ENCODE measurements around the gene AMIGO3. TPM values are rescaled to one million over a fixed set of nuclear protein-coding genes. Genes with fewer than 3 reads are reported as not detected.

The AMIGO3 gene
- polyA plus RNA-seq, 1 of the 3 experiments (the other 2 are of a cell fraction) = 1.1 TPM

GRCh38 chr3:49725906-49726681, 6.6 kb upstream of the AMIGO3 start:
- peaks cover 9% of the 10 kb centered on the region for H3F3A ChIP-seq (replicated peaks; ENCODE audit: insufficient read depth)
- H3K9me3 ChIP-seq = no peaks in the 10 kb centered on the region
- H3K27me3 ChIP-seq (ENCODE audit: insufficient read depth) = no peaks in the 10 kb centered on the region
- peaks cover 11 to 46% of the 10 kb centered on the region in 2 experiments for H3K36me3 ChIP-seq (replicated peaks in 1 of 2; ENCODE audit: control insufficient read depth in 1 of 2, insufficient read depth in 2 of 2, low read length in 1 of 2)
- H4K20me1 ChIP-seq (ENCODE audit: insufficient read depth) = no peaks in the 10 kb centered on the region
- H3K4me3 ChIP-seq (ENCODE audit: low read depth in 2 of 2, low read length in 1 of 2) = no peak overlapping the region
- H3K27ac ChIP-seq (ENCODE audit: low read depth in 2 of 2, low read length in 1 of 2) = no peak overlapping the region
- peaks cover 8 to 20% of the 10 kb centered on the region in 2 experiments; a peak in 2 of 4 replicates for H3K4me1 ChIP-seq (ENCODE audit: control insufficient read depth in 1 of 2, insufficient read depth in 2 of 2, low read depth in 1 of 2, low read length in 1 of 2)
- H3K9me2 ChIP-seq = no peaks in the 10 kb centered on the region
- TF ChIP-seq FOSL2 (IDR thresholded peaks at IDR 0.05; ENCODE audit: borderline replicate concordance, low read depth) (no peak), ELF1 (IDR thresholded peaks at IDR 0.05) (no peak), YY1 (IDR thresholded peaks at IDR 0.05; ENCODE audit: low read depth) (no peak), IRF3 (IDR thresholded peaks at IDR 0.05; ENCODE audit: low read depth, low read length) (no peak), SIN3A (IDR thresholded peaks at IDR 0.05; ENCODE audit: borderline replicate concordance, low read depth, low read length) (no peak)
- no peak for DNase-seq
- CTCF ChIA-PET = interaction anchor here (0.7 to 2.7 kb wide), 5 partner anchors 15 to 186 kb away, joined by 3 to 12 read pairs (median 3); no protein-coding TSS in a partner anchor
- H3K79me2 ChIP-seq (ENCODE audit: insufficient read depth) = peaks cover 15% of the 10 kb centered on the region
- no peak overlapping the region for H2AFZ ChIP-seq (ENCODE audit: low read depth)
- WGBS (ENCODE audit: low lambda C conversion rate) = 94% methylated on average over 11 of the region's 11 CpGs
- no peak overlapping the region for H3K4me2 ChIP-seq
- POLR2A ChIA-PET = no interaction called here
- H3K9ac ChIP-seq = no peak overlapping the region

GRCh38 chr3:49724586-49724985, 5.1 kb upstream of the AMIGO3 start:
- ChIA-PET CTCF (interaction anchor here (0.9 to 2.7 kb wide), 4 partner anchors 23 to 78 kb away, joined by 4 to 12 read pairs (median 6); partner anchors contain the start of gene INKA1), POLR2A (interaction anchor here (2.2 kb wide), 1 partner anchor 115 kb away, joined by 8 read pairs; no protein-coding TSS in a partner anchor)
- Histone ChIP-seq H3K79me2 (ENCODE audit: insufficient read depth) (peaks cover 15% of the 10 kb centered on the region), H4K20me1 (ENCODE audit: insufficient read depth) (no peaks in the 10 kb centered on the region), H3K4me3 (ENCODE audit: low read depth in 2 of 2, low read length in 1 of 2) (peak overlapping the region; percentile 67 to 99), H3K4me2 (peak overlapping the region; percentile 100), H3F3A (replicated peaks; ENCODE audit: insufficient read depth) (peaks cover 14% of the 10 kb centered on the region), H3K27ac (ENCODE audit: low read depth in 2 of 2, low read length in 1 of 2) (peak overlapping the region; percentile 81 to 87), H3K27me3 (ENCODE audit: insufficient read depth) (no peaks in the 10 kb centered on the region), H3K9ac (peak overlapping the region; percentile 98), H3K36me3 (replicated peaks in 1 of 2; ENCODE audit: control insufficient read depth in 1 of 2, insufficient read depth in 2 of 2, low read length in 1 of 2) (peaks cover 6 to 53% of the 10 kb centered on the region in 2 experiments), H3K9me3 (no peaks in the 10 kb centered on the region), H2AFZ (ENCODE audit: low read depth) (peak overlapping the region; percentile 81; the same call in 1 of the 2 replicates), H3K9me2 (no peaks in the 10 kb centered on the region), H3K4me1 (ENCODE audit: control insufficient read depth in 1 of 2, insufficient read depth in 2 of 2, low read depth in 1 of 2, low read length in 1 of 2) (peaks cover 8 to 20% of the 10 kb centered on the region in 2 experiments; a peak in 2 of 4 replicates)
- no peak for TF ChIP-seq TCF12 (IDR thresholded peaks at IDR 0.05)
- no peak for TF ChIP-seq YY1 (IDR thresholded peaks at IDR 0.05; ENCODE audit: low read depth)
- TF ChIP-seq NRF1 (IDR thresholded peaks at IDR 0.05; ENCODE audit: low read depth, low read length) = no peak
- no peak for TF ChIP-seq EP300 (IDR thresholded peaks at IDR 0.05; ENCODE audit: borderline replicate concordance in 1 of 2, low read depth in 1 of 2, low read length in 1 of 2)
- no peak for TF ChIP-seq USF2 (IDR thresholded peaks at IDR 0.05; ENCODE audit: borderline replicate concordance, low read depth, low read length)
- no peak for TF ChIP-seq SMC3 (IDR thresholded peaks at IDR 0.05; ENCODE audit: low read depth, low read length)
- no peak for TF ChIP-seq RFX5 (IDR thresholded peaks at IDR 0.05; ENCODE audit: low read length)
- TF ChIP-seq FOXM1 (IDR thresholded peaks at IDR 0.05; ENCODE audit: low read depth) = no peak
- no peak for TF ChIP-seq TEAD4 (IDR thresholded peaks at IDR 0.05; ENCODE audit: borderline replicate concordance, insufficient read depth)
- 53% methylated on average over 5 of the region's 6 CpGs for WGBS (ENCODE audit: low lambda C conversion rate)
- DNase-seq = peak; percentile 53
